Measurements from ENCODE around the gene LIF. TPM values are rescaled to one million over a fixed set of nuclear protein-coding genes. Genes with fewer than 3 reads are reported as not detected.

Gene LIF
- total RNA-seq, 2 experiments from 2014 or later = 0.17 to 0.30 TPM

DNA sequence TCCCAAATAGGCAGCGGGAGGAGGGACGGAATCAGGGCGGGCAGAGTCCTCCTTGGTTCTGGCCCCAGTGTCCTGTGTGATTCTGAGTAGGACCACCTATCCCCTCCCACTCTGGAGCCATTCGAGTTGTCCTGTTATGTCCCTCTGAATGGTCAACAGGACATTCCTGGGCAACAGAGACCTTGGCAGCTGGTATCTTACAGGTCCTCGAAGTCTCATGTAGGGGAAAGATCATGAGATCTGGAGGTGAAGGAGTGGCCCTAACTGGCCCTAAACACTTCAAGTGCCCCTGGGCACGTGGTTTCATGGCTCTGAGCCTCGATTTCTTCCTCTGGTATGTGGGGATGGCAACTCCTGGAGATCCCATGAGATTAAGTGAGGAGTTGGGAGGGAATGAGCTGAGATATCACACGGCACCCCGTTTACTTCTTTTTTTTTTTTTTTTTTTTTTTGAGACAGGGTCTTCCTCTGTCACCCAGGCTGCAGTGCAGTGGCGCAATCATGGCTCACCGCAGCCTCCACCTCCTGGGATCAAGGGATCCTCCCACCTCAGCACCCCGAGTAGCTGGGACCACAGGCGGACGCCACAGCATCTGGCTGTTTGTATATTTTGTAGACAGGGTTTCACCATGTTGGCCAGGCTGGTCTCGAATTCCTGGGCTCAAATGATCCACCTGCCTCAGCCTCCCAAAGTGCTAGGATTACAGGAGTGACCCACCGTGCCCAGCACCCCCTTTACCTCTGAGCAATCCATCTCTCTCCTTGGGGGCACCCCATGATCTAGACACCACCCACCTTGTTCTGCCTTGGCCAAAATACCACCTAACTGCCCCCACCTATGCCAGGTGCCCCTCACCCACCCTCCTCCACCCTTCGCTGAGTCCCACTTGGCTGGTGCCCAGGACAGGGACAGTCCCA is 6.8 kb downstream of the LIF start:
- H3K9me3 Mint-ChIP-seq = no peaks in the 10 kb centered on the region
- ATAC-seq (ENCODE audit: poor library complexity) (no peak), DNase-seq (no peak)
- no peaks in the 10 kb centered on the region for H3K27me3 Mint-ChIP-seq
- Histone ChIP-seq H3K27ac (ENCODE audit: low read depth in 1 of 2, low read length in 2 of 2) (no peak overlapping the region), H3K27me3 (ENCODE audit: control insufficient read depth in 1 of 2, insufficient read depth in 2 of 2, low read length in 2 of 2) (no peaks in the 10 kb centered on the region), H3K4me3 (ENCODE audit: low read length) (no peak overlapping the region), H3K9me3 (ENCODE audit: control insufficient read depth in 1 of 2, insufficient read depth in 1 of 2, low read length in 2 of 2) (no peaks in the 10 kb centered on the region), H3K4me1 (ENCODE audit: insufficient read depth, low read length) (peaks cover 18% of the 10 kb centered on the region), H3K36me3 (ENCODE audit: insufficient read depth, low read length) (no peaks in the 10 kb centered on the region)
- ChIA-PET POLR2A (no interaction called here), CTCF (no interaction called here)
- no peak for TF ChIP-seq CTCF (IDR thresholded peaks at IDR 0.05)
- H3K4me3 Mint-ChIP-seq = no peak overlapping the region
- intact Hi-C loops (cut with DNase I, micrococcal nuclease) = no loop called here
- H3K36me3 Mint-ChIP-seq (ENCODE audit: low read depth) = no peaks in the 10 kb centered on the region
- H3K4me1 Mint-ChIP-seq (ENCODE audit: low read depth) = peaks cover 11% of the 10 kb centered on the region
- no peak overlapping the region for H3K27ac Mint-ChIP-seq

GRCh38 chr22:30238661-30239487 is 7.7 kb downstream of the LIF start:
- no peaks in the 10 kb centered on the region for H3K9me3 ChIP-seq (ENCODE audit: control insufficient read depth in 1 of 2, insufficient read depth in 1 of 2, low read length in 2 of 2)
- no peaks in the 10 kb centered on the region for H3K36me3 ChIP-seq (ENCODE audit: insufficient read depth, low read length)
- ATAC-seq (ENCODE audit: poor library complexity) (no peak), DNase-seq (no peak)
- Mint-ChIP-seq H3K36me3 (ENCODE audit: low read depth) (no peaks in the 10 kb centered on the region), H3K9me3 (no peaks in the 10 kb centered on the region), H3K27ac (no peak overlapping the region), H3K4me3 (no peak overlapping the region), H3K4me1 (ENCODE audit: low read depth) (peaks cover 3% of the 10 kb centered on the region), H3K27me3 (no peaks in the 10 kb centered on the region)
- H3K4me3 ChIP-seq (ENCODE audit: low read length) = no peak overlapping the region
- H3K27ac ChIP-seq (ENCODE audit: low read depth in 1 of 2, low read length in 2 of 2) = no peak overlapping the region
- H3K27me3 ChIP-seq (ENCODE audit: control insufficient read depth in 1 of 2, insufficient read depth in 2 of 2, low read length in 2 of 2) = no peaks in the 10 kb centered on the region
- CTCF ChIA-PET = interaction anchor here (1.5 kb wide), 1 partner anchor 8 kb away, joined by 3 read pairs; the partner anchor contains the start of gene LIF
- TF ChIP-seq CTCF (IDR thresholded peaks at IDR 0.05) = no peak
- peaks cover 9% of the 10 kb centered on the region for H3K4me1 ChIP-seq (ENCODE audit: insufficient read depth, low read length)
- POLR2A ChIA-PET = no interaction called here
- intact Hi-C loops (cut with DNase I, micrococcal nuclease) = no loop called here

GRCh38 chr22:30238136-30238535 is 8.4 kb downstream of the LIF start:
- Histone ChIP-seq H3K4me3 (ENCODE audit: low read length) (no peak overlapping the region), H3K36me3 (ENCODE audit: insufficient read depth, low read length) (no peaks in the 10 kb centered on the region), H3K4me1 (ENCODE audit: insufficient read depth, low read length) (peaks cover 3% of the 10 kb centered on the region), H3K27ac (ENCODE audit: low read depth in 1 of 2, low read length in 2 of 2) (no peak overlapping the region), H3K9me3 (ENCODE audit: control insufficient read depth in 1 of 2, insufficient read depth in 1 of 2, low read length in 2 of 2) (no peaks in the 10 kb centered on the region), H3K27me3 (ENCODE audit: control insufficient read depth in 1 of 2, insufficient read depth in 2 of 2, low read length in 2 of 2) (no peaks in the 10 kb centered on the region)
- no peaks in the 10 kb centered on the region for H3K9me3 Mint-ChIP-seq
- intact Hi-C loops (cut with DNase I, micrococcal nuclease) = no loop called here
- H3K27me3 Mint-ChIP-seq = no peaks in the 10 kb centered on the region
- ChIA-PET POLR2A (no interaction called here), CTCF (interaction anchor here (1.5 kb wide), 1 partner anchor 8 kb away, joined by 3 read pairs; the partner anchor contains the start of gene LIF)
- no peak for TF ChIP-seq CTCF (IDR thresholded peaks at IDR 0.05)
- ATAC-seq (ENCODE audit: poor library complexity) = no peak
- no peak for DNase-seq
- H3K27ac Mint-ChIP-seq = no peak overlapping the region
- no peaks in the 10 kb centered on the region for H3K36me3 Mint-ChIP-seq (ENCODE audit: low read depth)
- H3K4me3 Mint-ChIP-seq = no peak overlapping the region
- H3K4me1 Mint-ChIP-seq (ENCODE audit: low read depth) = no peaks in the 10 kb centered on the region

Measured in CD4-positive, alpha-beta T cell (primary cell).